HEK293T (cell line): ENCODE measurements around the gene CPAMD8.

Source experiments
- CTCF ChIA-PET: fragments of 350-600 bp; formaldehyde crosslinking; extraction: SDS; loops from one replicate; lab custom pipeline; 2021; ENCODE audit warnings: antibody characterized with exemption, inconsistent platforms; lab: Yijun Ruan, JAX
- POLR2A ChIA-PET: fragments of 350-600 bp; formaldehyde crosslinking; extraction: SDS; loops from one replicate; lab custom pipeline; 2020; ENCODE audit warnings: antibody characterized with exemption, inconsistent platforms; lab: Yijun Ruan, JAX
- DNase-seq: peaks from one replicate; pipeline ENCODE4 v3.0.0; 2012; ENCODE audit warnings: mixed read lengths; ENCODE audit errors: extremely low spot score
- ARNT ChIP-seq: fragments of 450-650 bp; IDR thresholded peaks from 2 replicates; pipeline ENCODE4 v1.6.1; 2017; ENCODE audit warnings: mild to moderate bottlenecking
- BHLHE40 ChIP-seq: fragments of 450-650 bp; IDR thresholded peaks from 2 replicates; pipeline ENCODE4 v1.6.1; 2016; ENCODE audit warnings: mild to moderate bottlenecking, moderate library complexity, borderline replicate concordance
- CTBP1 ChIP-seq: fragments of 450-650 bp; IDR thresholded peaks from 2 replicates; pipeline ENCODE4 v1.6.1; 2016; ENCODE audit warnings: borderline replicate concordance
- ELF4 ChIP-seq: fragments of 450-650 bp; IDR thresholded peaks from 2 replicates; pipeline ENCODE4 v1.6.1; 2017; ENCODE audit warnings: antibody characterized with exemption
- FOXA1 ChIP-seq: fragments of 450-650 bp; IDR thresholded peaks from 2 replicates; pipeline ENCODE4 v1.6.1; 2016; ENCODE audit warnings: mild to moderate bottlenecking
- FOXK2 ChIP-seq: fragments of 450-650 bp; IDR thresholded peaks from 2 replicates; pipeline ENCODE4 v1.6.1; 2016; ENCODE audit warnings: mild to moderate bottlenecking
- FOXM1 ChIP-seq: fragments of 450-650 bp; IDR thresholded peaks from 2 replicates; pipeline ENCODE4 v1.6.1; 2017; ENCODE audit warnings: mild to moderate bottlenecking, borderline replicate concordance
- HDGF ChIP-seq: fragments of 450-650 bp; IDR thresholded peaks from 2 replicates; pipeline ENCODE4 v1.6.1; 2017; ENCODE audit warnings: antibody characterized with exemption, borderline replicate concordance
- L3MBTL2 ChIP-seq: fragments of 450-650 bp; conservative IDR thresholded peaks from 2 replicates; pipeline ENCODE4 v1.6.1; 2016; ENCODE audit warnings: mild to moderate bottlenecking
- LEF1 ChIP-seq: fragments of 450-650 bp; IDR thresholded peaks from 2 replicates; pipeline ENCODE4 v1.6.1; 2017; ENCODE audit warnings: mild to moderate bottlenecking, borderline replicate concordance
- NFRKB ChIP-seq: fragments of 450-650 bp; IDR thresholded peaks from 2 replicates; pipeline ENCODE4 v1.6.1; 2016; ENCODE audit warnings: mild to moderate bottlenecking, moderate library complexity
- PKNOX1 ChIP-seq: fragments of 450-650 bp; IDR thresholded peaks from 2 replicates; pipeline ENCODE4 v1.6.1; 2016
- SP1 ChIP-seq: fragments of 450-650 bp; IDR thresholded peaks from 2 replicates; pipeline ENCODE4 v1.6.1; 2017
- SUZ12 ChIP-seq: fragments of 450-650 bp; IDR thresholded peaks from 2 replicates; pipeline ENCODE4 v1.6.1; 2016; ENCODE audit warnings: mild to moderate bottlenecking
- TARDBP ChIP-seq: fragments of 450-650 bp; IDR thresholded peaks from 2 replicates; pipeline ENCODE4 v1.6.1; 2016
- ZNF384 ChIP-seq: fragments of 450-650 bp; IDR thresholded peaks from 2 replicates; pipeline ENCODE4 v1.6.1; 2016

CPAMD8 gene

GRCh38 chr19:16914421-16914820 lies 112.2 kb downstream of the CPAMD8 start:
- no peak for TF ChIP-seq SP1
- no peak for TF ChIP-seq PKNOX1
- TF ChIP-seq FOXK2 = no peak
- TF ChIP-seq L3MBTL2 = no peak
- TF ChIP-seq SUZ12 = no peak
- TF ChIP-seq HDGF = no peak
- TF ChIP-seq CTBP1 = no peak
- no peak for TF ChIP-seq FOXA1
- no peak for TF ChIP-seq NFRKB
- TF ChIP-seq FOXM1 = no peak
- no peak for TF ChIP-seq ARNT
- no peak for TF ChIP-seq TARDBP
- no peak for TF ChIP-seq BHLHE40
- TF ChIP-seq ELF4 = no peak
- DNase-seq = no peak
- ChIA-PET CTCF (no interaction called here), POLR2A (no interaction called here)

DNA sequence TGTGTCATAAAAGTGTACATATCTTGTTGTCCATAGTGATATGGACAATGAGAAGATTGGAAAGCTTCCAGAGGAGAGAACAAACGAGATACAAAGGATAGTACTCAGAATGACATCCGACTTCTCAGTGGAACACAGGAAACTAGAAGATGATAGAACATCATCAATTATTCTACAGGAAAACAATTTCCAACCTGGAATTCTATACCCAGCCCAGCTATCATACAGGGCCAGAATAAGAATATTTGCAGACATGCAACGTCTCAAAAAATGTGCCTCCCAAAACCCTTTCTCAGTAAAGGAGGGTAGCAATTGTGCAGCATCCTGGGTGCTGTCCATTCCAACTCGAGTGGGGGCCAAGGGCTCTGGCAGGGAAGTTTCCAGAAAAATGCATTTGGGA lies 113.8 kb downstream of the CPAMD8 start:
- CTCF ChIA-PET = no interaction called here
- no peak for DNase-seq
- POLR2A ChIA-PET = no interaction called here
- TF ChIP-seq NFRKB (no peak), FOXM1 (no peak), TARDBP (no peak), HDGF (no peak), ELF4 (no peak), BHLHE40 (no peak), CTBP1 (no peak), SP1 (no peak), ARNT (no peak)

- ChIA-PET POLR2A (no interaction called here), CTCF (no interaction called here)
- TF ChIP-seq BHLHE40 (no peak), FOXA1 (no peak), ELF4 (no peak), HDGF (no peak), L3MBTL2 (no peak)
- DNase-seq = no peak
Observed at GRCh38 chr19:16911046-16911445, 115.6 kb downstream of the CPAMD8 start.

DNA sequence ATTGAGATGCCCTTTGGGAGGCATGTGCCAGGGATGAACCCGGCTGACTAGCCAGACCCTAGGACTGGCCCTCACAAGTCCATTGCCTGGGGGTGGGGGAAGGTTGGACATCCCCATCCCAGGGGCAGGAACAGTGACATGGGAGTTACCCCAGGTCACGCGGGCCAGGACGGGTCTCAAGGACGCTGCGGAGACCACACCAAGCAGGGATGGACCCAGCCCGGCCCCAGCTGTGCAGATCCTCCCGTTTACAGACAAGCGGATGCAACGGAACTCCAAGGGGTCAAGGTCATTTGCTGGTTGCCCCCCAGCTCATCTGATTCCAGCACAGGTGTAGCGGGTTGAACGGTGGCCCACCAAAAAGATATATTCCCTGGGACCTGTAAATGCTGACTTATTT lies 117.9 kb downstream of the CPAMD8 start:
- POLR2A ChIA-PET = no interaction called here
- TF ChIP-seq L3MBTL2 = no peak
- no peak for TF ChIP-seq BHLHE40
- no peak for TF ChIP-seq FOXK2
- TF ChIP-seq FOXM1 = no peak
- TF ChIP-seq ZNF384 = no peak
- no peak for TF ChIP-seq LEF1
- TF ChIP-seq TARDBP = no peak
- TF ChIP-seq ELF4 = no peak
- TF ChIP-seq HDGF = no peak
- no peak for DNase-seq
- CTCF ChIA-PET = no interaction called here

DNA sequence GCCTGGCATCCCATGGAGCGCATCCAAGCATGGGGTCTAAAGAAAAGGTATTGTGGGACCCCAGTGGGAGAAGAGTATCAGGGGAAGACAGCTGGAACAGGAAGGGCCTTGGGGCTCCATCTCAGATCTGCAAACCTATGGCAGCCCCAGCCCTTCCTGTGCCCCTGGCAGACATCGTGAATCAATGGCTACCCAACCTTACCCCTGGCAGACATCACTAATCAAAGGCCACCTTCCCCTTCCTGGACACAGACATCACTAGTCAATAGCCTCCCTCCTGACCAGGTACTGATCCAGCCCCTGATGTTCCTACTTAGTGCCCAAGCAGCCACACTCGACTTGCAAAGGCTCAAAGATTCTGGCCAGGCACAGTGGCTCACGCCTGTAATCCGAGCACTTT lies 122.0 kb downstream of the CPAMD8 start:
- CTCF ChIA-PET = no interaction called here
- no peak for DNase-seq
- TF ChIP-seq NFRKB (no peak), HDGF (no peak), TARDBP (no peak), FOXA1 (no peak), SUZ12 (no peak), ZNF384 (no peak), CTBP1 (no peak), FOXM1 (no peak), BHLHE40 (no peak), ARNT (no peak), SP1 (no peak), ELF4 (no peak), L3MBTL2 (no peak), PKNOX1 (no peak), LEF1 (no peak), FOXK2 (no peak)
- POLR2A ChIA-PET = no interaction called here

DNA sequence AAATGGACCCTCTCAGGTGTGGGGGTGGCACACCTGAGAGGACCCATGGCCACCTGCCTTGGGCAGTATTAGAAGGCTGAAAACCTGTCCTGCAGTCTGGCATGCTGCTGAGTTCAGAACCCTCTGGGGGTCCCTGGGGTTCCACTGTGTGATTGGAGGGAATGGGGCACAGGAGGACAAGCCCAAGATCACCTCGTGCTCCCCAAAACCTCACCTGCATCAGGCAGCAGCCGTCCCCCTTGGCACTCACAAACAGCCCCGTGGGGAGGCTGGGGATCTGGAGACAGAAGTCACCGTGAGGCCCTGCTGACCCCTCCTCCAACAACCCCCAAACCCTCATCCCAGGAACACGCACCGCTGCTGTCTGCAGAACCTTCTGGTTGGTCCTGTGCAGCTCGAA lies 123.3 kb downstream of the CPAMD8 start:
- CTCF ChIA-PET = no interaction called here
- TF ChIP-seq FOXK2 (no peak), NFRKB (no peak), SUZ12 (no peak), PKNOX1 (no peak), FOXM1 (no peak), BHLHE40 (no peak), ZNF384 (no peak), HDGF (no peak)
- no peak for DNase-seq
- POLR2A ChIA-PET = no interaction called here

DNA sequence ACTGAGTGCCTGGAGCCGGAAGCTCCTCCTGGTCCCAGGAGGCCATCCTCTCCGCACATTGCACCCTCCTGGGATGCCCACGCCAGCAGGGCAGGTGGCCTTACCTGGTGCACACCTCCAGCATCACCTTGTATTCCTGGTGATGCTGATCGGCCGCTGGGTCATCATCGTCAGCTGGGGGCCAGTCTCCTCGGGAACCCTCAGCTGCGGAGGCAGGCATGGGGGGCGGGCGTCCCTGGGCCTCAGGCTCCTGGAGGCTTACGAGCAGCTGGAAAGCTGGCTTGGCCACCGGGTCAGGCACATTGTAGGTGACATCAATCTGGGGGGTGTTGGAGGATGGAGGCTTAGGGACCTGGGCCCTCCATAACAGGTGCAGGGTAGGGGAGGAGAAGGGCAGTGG lies 124.1 kb downstream of the CPAMD8 start:
- DNase-seq = no peak
- POLR2A ChIA-PET = no interaction called here
- TF ChIP-seq FOXM1 (no peak), FOXK2 (no peak), HDGF (no peak), ZNF384 (no peak), BHLHE40 (no peak), FOXA1 (no peak), TARDBP (no peak), SUZ12 (no peak), ELF4 (no peak), ARNT (no peak), L3MBTL2 (no peak), PKNOX1 (no peak), CTBP1 (no peak), NFRKB (no peak), LEF1 (no peak), SP1 (no peak)
- CTCF ChIA-PET = no interaction called here
